H9 (cell line): ENCODE results near the gene NUP98. TPM values are rescaled to one million over a fixed set of nuclear protein-coding genes. Genes with fewer than 3 reads are reported as not detected.
A peak's percentile ranks its signal among the peaks of the same experiment; 100 is the strongest.

Experiments used
- DNase-seq: peaks from one replicate; pipeline ENCODE4 v3.0.0-alpha.2; 2017
- H2AFZ ChIP-seq: one replicate; pipeline ENCODE4 v1.6.1; 2013; ENCODE audit warnings: mild to moderate bottlenecking, low read length, control low read depth, moderate library complexity
- H2AK5ac ChIP-seq: 2 replicates; pipeline ENCODE4 v1.6.1; 2013; ENCODE audit warnings: low read length, control low read depth, mixed read lengths; ENCODE audit not compliant: insufficient read length
- H2BK120ac ChIP-seq: one replicate; pipeline ENCODE4 v1.6.1; 2013; ENCODE audit warnings: low read depth, mild to moderate bottlenecking, low read length, control low read depth, inconsistent platforms; ENCODE audit not compliant: poor library complexity, severe bottlenecking
- H2BK12ac ChIP-seq: 2 replicates; pipeline ENCODE4 v1.6.1; 2013; ENCODE audit warnings: low read length, control low read depth, mixed read lengths, low read depth; ENCODE audit not compliant: insufficient read length
- H2BK15ac ChIP-seq: 2 replicates; pipeline ENCODE4 v1.6.1; 2013; ENCODE audit warnings: low read depth, low read length, control low read depth
- H2BK20ac ChIP-seq: one replicate; pipeline ENCODE4 v1.6.1; 2013; ENCODE audit warnings: low read depth, mild to moderate bottlenecking, low read length, control low read depth, inconsistent platforms; ENCODE audit not compliant: poor library complexity, severe bottlenecking
- H2BK5ac ChIP-seq: 2 replicates; pipeline ENCODE4 v1.6.1; 2013; ENCODE audit warnings: low read length, control low read depth, mixed read lengths; ENCODE audit not compliant: insufficient read length
- H3K14ac ChIP-seq: 2 replicates; pipeline ENCODE4 v1.6.1; 2013; ENCODE audit warnings: low read length, control low read depth; ENCODE audit not compliant: insufficient read depth
- H3K18ac ChIP-seq: 2 replicates; pipeline ENCODE4 v1.6.1; 2013; ENCODE audit warnings: low read depth, mild to moderate bottlenecking, mixed read lengths, low read length, control low read depth; ENCODE audit not compliant: insufficient read length
- H3K23ac ChIP-seq: 2 replicates; pipeline ENCODE4 v1.6.1; 2013; ENCODE audit warnings: low read length, control low read depth, mixed read lengths, low read depth; ENCODE audit not compliant: insufficient read length
- H3K23me2 ChIP-seq: 2 replicates; pipeline ENCODE4 v1.6.1; 2013; ENCODE audit warnings: low read depth, mild to moderate bottlenecking, mixed read lengths, low read length, control low read depth; ENCODE audit not compliant: insufficient read length, poor library complexity, severe bottlenecking
- H3K27ac ChIP-seq: 2 replicates; pipeline ENCODE4 v1.5.1; 2013; ENCODE audit warnings: low read length, control low read depth, mixed read lengths, low read depth; ENCODE audit not compliant: insufficient read length
- H3K27me3 ChIP-seq: 2 replicates; pipeline ENCODE4 v1.6.1; 2013; ENCODE audit warnings: low read length, control low read depth, inconsistent platforms; ENCODE audit not compliant: insufficient read depth
- H3K4ac ChIP-seq: 2 replicates; pipeline ENCODE4 v1.6.1; 2013; ENCODE audit warnings: low read depth, mild to moderate bottlenecking, control low read depth, inconsistent platforms, low read length, moderate library complexity
- H3K4me1 ChIP-seq: 2 replicates; pipeline ENCODE4 v1.6.1; 2013; ENCODE audit warnings: low read length, control low read depth, inconsistent platforms; ENCODE audit not compliant: insufficient read depth
- H3K4me2 ChIP-seq: 2 replicates; pipeline ENCODE4 v1.6.1; 2013; ENCODE audit warnings: low read length, control low read depth, mixed read lengths; ENCODE audit not compliant: insufficient read length, insufficient read depth
- H3K56ac ChIP-seq: 2 replicates; pipeline ENCODE4 v1.6.1; 2013; ENCODE audit warnings: low read depth, mild to moderate bottlenecking, mixed read lengths, low read length, control low read depth; ENCODE audit not compliant: insufficient read length
- H3K79me1 ChIP-seq: 2 replicates; pipeline ENCODE4 v1.6.1; 2013; ENCODE audit warnings: low read depth, mild to moderate bottlenecking, moderate library complexity, low read length, control low read depth, inconsistent platforms; ENCODE audit not compliant: insufficient read depth, poor library complexity, severe bottlenecking
- H3K79me2 ChIP-seq: 2 replicates; pipeline ENCODE4 v1.6.1; 2013; ENCODE audit warnings: low read length, control low read depth, inconsistent platforms; ENCODE audit not compliant: insufficient read depth
- H3K9ac ChIP-seq: 2 replicates; pipeline ENCODE4 v1.6.1; 2013; ENCODE audit warnings: low read length, control low read depth, mixed read lengths; ENCODE audit not compliant: insufficient read length; ENCODE audit errors: extremely low read depth
- H3K9me3 ChIP-seq: one replicate; pipeline ENCODE4 v1.6.1; 2013; ENCODE audit warnings: low read depth, low read length, inconsistent platforms; ENCODE audit not compliant: control insufficient read depth
- H3T11ph ChIP-seq: one replicate; pipeline ENCODE4 v1.6.1; 2013; ENCODE audit warnings: mild to moderate bottlenecking, low read length, control low read depth, inconsistent platforms
- H4K20me1 ChIP-seq: one replicate; pipeline ENCODE4 v1.6.1; 2013; ENCODE audit not compliant: control insufficient read depth, insufficient read length, insufficient read depth
- H4K5ac ChIP-seq: 2 replicates; pipeline ENCODE4 v1.6.1; 2013; ENCODE audit warnings: low read depth, mild to moderate bottlenecking, mixed read lengths, low read length, control low read depth; ENCODE audit not compliant: insufficient read length
- H4K8ac ChIP-seq: replicated peaks from 2 replicates; pipeline ENCODE4 v1.6.1; 2013; ENCODE audit warnings: low read length, control low read depth, mixed read lengths, low read depth; ENCODE audit not compliant: insufficient read length
- H4K91ac ChIP-seq: 2 replicates; pipeline ENCODE4 v1.6.1; 2013; ENCODE audit warnings: low read depth, mild to moderate bottlenecking, moderate library complexity, mixed read lengths, low read length, control low read depth; ENCODE audit not compliant: insufficient read length
- H3K27ac Mint-ChIP-seq, 3 experiments: 2 replicates in 2 of 3; 3 replicates in 1 of 3; pipeline ENCODE4 v1.8.0; 2020 to 2021; ENCODE audit warnings: mixed read lengths in 3 of 3, mild to moderate bottlenecking in 1 of 3, moderate library complexity in 1 of 3
- H3K27me3 Mint-ChIP-seq: 2 replicates; pipeline ENCODE4 v1.8.0; 2021; ENCODE audit warnings: low read depth, mild to moderate bottlenecking, moderate library complexity, mixed read lengths
- H3K36me3 Mint-ChIP-seq, 3 experiments: 2 replicates in 2 of 3; 3 replicates in 1 of 3; pipeline ENCODE4 v1.8.0; 2020 to 2021; ENCODE audit warnings: low read depth in 3 of 3, mixed read lengths in 3 of 3; ENCODE audit not compliant: insufficient read depth in 1 of 3
- H3K4me1 Mint-ChIP-seq, 2 experiments: 2 replicates each; pipeline ENCODE4 v1.8.0; 2020; ENCODE audit warnings: mixed read lengths in 2 of 2
- H3K4me3 Mint-ChIP-seq, 2 experiments: 2 replicates in 1 of 2; 3 replicates in 1 of 2; pipeline ENCODE4 v1.8.0; 2020 to 2021; ENCODE audit warnings: mild to moderate bottlenecking in 2 of 2, mixed read lengths in 2 of 2, moderate library complexity in 1 of 2
- H3K9me3 Mint-ChIP-seq, 2 experiments: 2 replicates in 1 of 2; 3 replicates in 1 of 2; pipeline ENCODE4 v1.8.0; 2020; ENCODE audit warnings: mild to moderate bottlenecking in 2 of 2, mixed read lengths in 2 of 2, moderate library complexity in 1 of 2
- WGBS: extraction: QIAGEN DNeasy Blood & Tissue Kit; methylation state at CpG from one replicate; pipeline ENCODE4 v1.1.7; 2013; ENCODE audit warnings: missing lambda C conversion rate, low lambda C conversion rate, mixed read lengths; ENCODE audit not compliant: insufficient read length; ENCODE audit errors: extremely low coverage; 5-methylcytosine and 5-hydroxymethylcytosine counted together
- total RNA-seq: library from RNA; stranded (reverse); gene quantifications from 2 replicates; pipeline ENCODE4 v1.2.1, GENCODE V29; 2021
- TF ChIP-seq, protein P1 (sequence below): fragments of 200-600 bp; sonication (generic); conservative IDR thresholded peaks from 3 replicates; pipeline ENCODE4 v1.8.0; 2021; ENCODE audit warnings: antibody characterized with exemption, mild to moderate bottlenecking

NUP98 gene
- total RNA-seq, 1 experiment from 2014 or later: 105 TPM

DNA sequence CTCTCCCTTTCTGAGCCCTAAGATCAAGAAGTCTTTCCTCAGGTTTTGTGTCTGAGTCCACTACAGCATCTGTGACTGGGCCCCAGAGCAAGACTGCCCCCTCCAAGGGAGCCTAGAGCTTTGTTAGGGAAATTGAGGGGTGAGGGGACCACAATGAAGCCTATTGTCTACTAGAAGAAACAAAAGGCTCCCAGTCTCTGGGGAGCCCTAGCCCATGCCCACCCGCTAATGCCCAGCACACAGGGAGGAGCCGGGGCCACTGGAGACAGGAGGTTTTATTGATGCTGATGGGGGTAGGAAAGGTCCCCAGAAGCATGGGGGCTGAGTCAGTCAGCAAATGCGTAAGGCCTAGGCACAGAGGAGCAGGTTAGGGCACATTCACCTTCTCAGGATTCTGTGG lies 29.4 kb upstream of the NUP98 start:
- WGBS: no CpG with 5 or more reads among the region's 3 CpGs
- DNase-seq: no peak

More for the DNA sequence above, 29.4 kb upstream of the NUP98 start:
- H3K23ac ChIP-seq: no peak overlapping the region
- Mint-ChIP-seq H3K36me3 (peaks cover 35 to 65% (median 58%) of the 10 kb centered on the region in 3 experiments), H3K27me3 (no peaks in the 10 kb centered on the region), H3K9me3 (no peaks in the 10 kb centered on the region), H3K27ac (peak overlapping the region; percentile 83 to 99 (median 94)), H3K4me1 (peaks cover 44 to 45% of the 10 kb centered on the region in 2 experiments), H3K4me3 (peak overlapping the region; percentile 44 to 66; a peak in 4 of 5 replicates)
- H3K4me1 ChIP-seq: peaks cover 13% of the 10 kb centered on the region; the same call in 1 of the 2 replicates
- no peak overlapping the region for H4K91ac ChIP-seq
- TF ChIP-seq, protein P1, sequence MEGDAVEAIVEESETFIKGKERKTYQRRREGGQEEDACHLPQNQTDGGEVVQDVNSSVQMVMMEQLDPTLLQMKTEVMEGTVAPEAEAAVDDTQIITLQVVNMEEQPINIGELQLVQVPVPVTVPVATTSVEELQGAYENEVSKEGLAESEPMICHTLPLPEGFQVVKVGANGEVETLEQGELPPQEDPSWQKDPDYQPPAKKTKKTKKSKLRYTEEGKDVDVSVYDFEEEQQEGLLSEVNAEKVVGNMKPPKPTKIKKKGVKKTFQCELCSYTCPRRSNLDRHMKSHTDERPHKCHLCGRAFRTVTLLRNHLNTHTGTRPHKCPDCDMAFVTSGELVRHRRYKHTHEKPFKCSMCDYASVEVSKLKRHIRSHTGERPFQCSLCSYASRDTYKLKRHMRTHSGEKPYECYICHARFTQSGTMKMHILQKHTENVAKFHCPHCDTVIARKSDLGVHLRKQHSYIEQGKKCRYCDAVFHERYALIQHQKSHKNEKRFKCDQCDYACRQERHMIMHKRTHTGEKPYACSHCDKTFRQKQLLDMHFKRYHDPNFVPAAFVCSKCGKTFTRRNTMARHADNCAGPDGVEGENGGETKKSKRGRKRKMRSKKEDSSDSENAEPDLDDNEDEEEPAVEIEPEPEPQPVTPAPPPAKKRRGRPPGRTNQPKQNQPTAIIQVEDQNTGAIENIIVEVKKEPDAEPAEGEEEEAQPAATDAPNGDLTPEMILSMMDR: no peak
- H3K18ac ChIP-seq: no peak overlapping the region
- H3K27me3 ChIP-seq: no peaks in the 10 kb centered on the region
- no peak overlapping the region for H2BK15ac ChIP-seq
- no peak overlapping the region for H3K4ac ChIP-seq
- H3K9me3 ChIP-seq: no peaks in the 10 kb centered on the region
- no peak overlapping the region for H2BK12ac ChIP-seq
- no peak overlapping the region for H2BK5ac ChIP-seq
- H3K4me2 ChIP-seq: no peak overlapping the region
- no peak overlapping the region for H3K14ac ChIP-seq
- H2BK20ac ChIP-seq: no peak overlapping the region
- H3T11ph ChIP-seq: no peak overlapping the region
- no peak overlapping the region for H2AFZ ChIP-seq
- no peaks in the 10 kb centered on the region for H3K79me2 ChIP-seq
- H3K79me1 ChIP-seq: no peaks in the 10 kb centered on the region
- peaks cover 3% of the 10 kb centered on the region for H4K20me1 ChIP-seq
- H4K8ac ChIP-seq: no peak overlapping the region
- no peaks in the 10 kb centered on the region for H3K23me2 ChIP-seq
- H2AK5ac ChIP-seq: no peak overlapping the region
- no peak overlapping the region for H3K27ac ChIP-seq
- H3K9ac ChIP-seq: no peak overlapping the region
- no peak overlapping the region for H3K56ac ChIP-seq
- H2BK120ac ChIP-seq: no peak overlapping the region
- H4K5ac ChIP-seq: no peak overlapping the region
